GF-D8 (cell line): ENCODE measurements around the gene AP3S1.

Experiments used
- DNase-seq: peaks from one replicate; lab custom pipeline; 2025; lab: John Stamatoyannopoulos, UW

Gene AP3S1

GRCh38 chr5:115940080-115940810, 98.5 kb downstream of the AP3S1 start:
- DNase-seq: no peak

GRCh38 chr5:115941051-115941675, 99.4 kb downstream of the AP3S1 start:
- no peak for DNase-seq

- no peak for DNase-seq
Measured at GRCh38 chr5:115944501-115944900, 102.8 kb downstream of the AP3S1 start.

- no peak for DNase-seq
Measured at GRCh38 chr5:115946655-115947054, 104.9 kb downstream of the AP3S1 start.

GRCh38 chr5:115947260-115947659, 105.5 kb downstream of the AP3S1 start:
- DNase-seq: no peak

- no peak for DNase-seq
Measured at GRCh38 chr5:115948091-115948534, 106.4 kb downstream of the AP3S1 start.

GRCh38 chr5:115949096-115949495, 107.4 kb downstream of the AP3S1 start:
- DNase-seq: no peak

- no peak for DNase-seq
Measured at GRCh38 chr5:115952588-115952987, 110.9 kb downstream of the AP3S1 start.

- no peak for DNase-seq
Measured at GRCh38 chr5:115954144-115954543, 112.4 kb downstream of the AP3S1 start.

- no peak for DNase-seq
Measured at GRCh38 chr5:115956957-115957356, 115.2 kb downstream of the AP3S1 start.

GRCh38 chr5:115961381-115962238, 119.9 kb downstream of the AP3S1 start:
- DNase-seq: no peak

GRCh38 chr5:115962239-115962564, 120.5 kb downstream of the AP3S1 start, which contains the start of gene LVRN:
TSS of gene LVRN (plus strand) at chr5:115962475. CDS start at chr5:115962618, 143 bp downstream.
- DNase-seq: no peak

GRCh38 chr5:115962565-115963402, 121.0 kb downstream of the AP3S1 start:
- no peak for DNase-seq

- no peak for DNase-seq
Measured at GRCh38 chr5:115963566-115963965, 121.8 kb downstream of the AP3S1 start.
